BLaER1 treated with 17β-estradiol and CSF1 and Interleukin-3, amounts not matched to agents 10 nM and 100 nM (cell line): ENCODE measurements around the gene TRPC4AP.

ENCODE experiments used
- H3K27ac ChIP-seq, 11 experiments: shearing (Covaris generic); formaldehyde crosslinking; 2 replicates each; pipeline ENCODE4 v1.8.1; 2022
- H3K27me3 ChIP-seq, 11 experiments: shearing (Covaris generic); formaldehyde crosslinking; 2 replicates each; pipeline ENCODE4 v1.8.1; 2022
- H3K36me3 ChIP-seq, 11 experiments: shearing (Covaris generic); formaldehyde crosslinking; 2 replicates each; pipeline ENCODE4 v1.8.1; 2022
- H3K4me1 ChIP-seq, 10 experiments: shearing (Covaris generic); formaldehyde crosslinking; 2 replicates each; pipeline ENCODE4 v1.8.1; 2022
- H3K4me2 ChIP-seq, 11 experiments: shearing (Covaris generic); formaldehyde crosslinking; 2 replicates each; pipeline ENCODE4 v1.8.1; 2022
- H3K4me3 ChIP-seq, 10 experiments: shearing (Covaris generic); formaldehyde crosslinking; 2 replicates each; pipeline ENCODE4 v1.8.1; 2022
- H3K9ac ChIP-seq, 11 experiments: shearing (Covaris generic); formaldehyde crosslinking; 2 replicates each; pipeline ENCODE4 v1.8.1; 2022
- H3K9me3 ChIP-seq, 11 experiments: shearing (Covaris generic); formaldehyde crosslinking; replicated peaks in 1 of 11; 2 replicates each; pipeline ENCODE4 v1.8.1; 2022
- H4K20me1 ChIP-seq, 11 experiments: shearing (Covaris generic); formaldehyde crosslinking; 2 replicates each; pipeline ENCODE4 v1.8.1; 2022
- Cebpa-rat ChIP-seq, 11 experiments: shearing (Covaris generic); IDR thresholded peaks; 2 replicates each; pipeline ENCODE4 v1.8.1; 2022

Gene TRPC4AP

DNA sequence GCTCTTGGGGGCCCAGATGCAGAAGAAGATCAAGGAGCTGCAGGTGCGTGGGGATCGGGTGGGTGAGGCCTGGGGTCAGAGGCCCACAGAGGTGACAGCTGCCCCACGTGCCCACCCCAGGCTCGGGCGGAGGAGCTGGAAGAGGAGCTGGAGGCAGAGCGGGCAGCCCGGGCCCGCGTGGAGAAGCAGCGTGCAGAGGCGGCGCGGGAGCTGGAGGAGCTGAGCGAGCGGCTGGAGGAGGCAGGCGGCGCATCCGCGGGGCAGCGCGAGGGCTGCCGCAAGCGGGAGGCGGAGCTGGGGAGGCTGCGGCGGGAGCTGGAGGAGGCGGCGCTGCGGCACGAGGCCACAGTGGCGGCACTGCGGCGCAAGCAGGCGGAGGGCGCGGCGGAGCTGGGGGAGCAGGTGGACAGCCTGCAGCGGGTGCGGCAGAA lies 95.5 kb downstream of the TRPC4AP start:
- H4K20me1 ChIP-seq, result peaks cover 19 to 94% (median 45%) of the 10 kb centered on the region in 11 experiments; a peak in 20 of 22 replicates
- no peak for TF ChIP-seq Cebpa-rat (IDR thresholded peaks at IDR 0.05)
- no peak overlapping the region for H3K27ac ChIP-seq
- H3K4me1 ChIP-seq, result no peaks in the 10 kb centered on the region
- H3K36me3 ChIP-seq, result peaks cover 55 to 94% (median 77%) of the 10 kb centered on the region in 11 experiments
- no peak overlapping the region for H3K4me3 ChIP-seq
- no peaks in the 10 kb centered on the region for H3K9me3 ChIP-seq
- no peaks in the 10 kb centered on the region for H3K27me3 ChIP-seq
- H3K9ac ChIP-seq, result no peak overlapping the region
- no peak overlapping the region for H3K4me2 ChIP-seq

DNA sequence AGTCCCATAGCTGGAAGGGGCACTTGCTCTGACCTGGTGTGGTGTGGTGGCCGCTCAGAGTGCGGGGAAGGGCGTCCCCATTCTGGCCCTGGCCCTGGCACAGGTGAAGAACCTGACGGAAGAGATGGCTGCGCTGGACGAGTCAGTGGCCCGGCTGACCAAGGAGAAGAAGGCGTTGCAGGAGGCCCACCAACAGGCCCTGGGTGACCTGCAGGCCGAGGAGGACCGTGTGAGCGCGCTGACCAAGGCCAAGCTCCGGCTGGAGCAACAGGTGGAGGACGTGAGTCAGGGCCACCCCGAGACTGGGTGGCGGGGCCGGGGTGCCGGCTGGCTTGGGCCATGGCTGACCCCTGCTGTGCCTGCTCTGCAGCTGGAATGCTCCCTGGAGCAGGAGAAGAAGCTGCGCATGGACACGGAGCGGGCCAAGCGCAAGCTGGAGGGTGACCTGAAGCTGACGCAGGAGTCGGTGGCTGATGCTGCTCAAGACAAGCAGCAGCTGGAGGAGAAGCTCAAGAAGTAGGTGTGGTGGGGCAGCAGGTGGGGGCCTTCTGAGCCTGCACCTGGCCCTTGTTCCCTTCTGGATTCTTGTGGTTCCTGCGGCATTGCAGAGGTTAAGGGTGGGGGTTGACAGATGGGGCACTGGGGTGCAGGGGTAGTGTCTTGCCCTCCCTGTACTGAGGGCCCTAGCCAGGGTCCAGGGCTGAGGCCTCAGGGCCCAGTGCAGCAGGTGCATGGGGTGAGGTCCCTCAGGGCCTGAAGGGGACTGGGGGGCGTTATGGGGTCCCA lies 96.2 kb downstream of the TRPC4AP start:
- TF ChIP-seq Cebpa-rat (IDR thresholded peaks at IDR 0.05), result no peak
- H3K27ac ChIP-seq, result no peak overlapping the region
- H4K20me1 ChIP-seq, result peaks cover 16 to 86% (median 38%) of the 10 kb centered on the region in 11 experiments; a peak in 18 of 22 replicates
- no peaks in the 10 kb centered on the region for H3K27me3 ChIP-seq
- H3K9ac ChIP-seq, result no peak overlapping the region
- peaks cover 48 to 86% (median 70%) of the 10 kb centered on the region in 11 experiments for H3K36me3 ChIP-seq
- H3K4me2 ChIP-seq, result no peak overlapping the region
- no peaks in the 10 kb centered on the region for H3K9me3 ChIP-seq
- H3K4me1 ChIP-seq, result no peaks in the 10 kb centered on the region
- H3K4me3 ChIP-seq, result no peak overlapping the region

DNA sequence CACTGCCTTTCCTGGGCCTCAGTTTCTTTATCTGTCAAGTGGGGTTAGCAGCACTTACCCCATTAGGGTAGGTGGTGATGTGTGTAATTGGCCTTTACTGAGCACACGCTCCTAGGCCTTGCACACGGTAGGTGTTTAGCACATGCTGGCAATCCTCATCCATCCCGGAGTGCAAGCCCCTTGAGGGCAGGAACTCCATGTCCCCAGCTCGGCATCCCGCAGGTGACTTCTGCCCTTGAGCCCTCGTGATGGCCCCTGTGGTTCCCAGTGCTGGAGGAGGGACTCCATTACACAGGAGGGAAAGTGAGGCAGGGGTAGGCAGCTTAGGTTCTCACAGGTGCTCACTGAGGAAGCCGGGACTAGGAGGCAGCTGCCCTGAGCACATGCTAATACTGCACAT lies 96.9 kb downstream of the TRPC4AP start:
- Histone ChIP-seq H3K4me2 (no peak overlapping the region), H4K20me1 (peaks cover 8 to 85% (median 30%) of the 10 kb centered on the region in 11 experiments; a peak in 17 of 22 replicates), H3K27ac (no peak overlapping the region), H3K36me3 (peaks cover 40 to 79% (median 63%) of the 10 kb centered on the region in 11 experiments), H3K9ac (no peak overlapping the region), H3K4me1 (no peaks in the 10 kb centered on the region), H3K4me3 (no peak overlapping the region), H3K9me3 (no peaks in the 10 kb centered on the region), H3K27me3 (no peaks in the 10 kb centered on the region)
- no peak for TF ChIP-seq Cebpa-rat (IDR thresholded peaks at IDR 0.05)

DNA sequence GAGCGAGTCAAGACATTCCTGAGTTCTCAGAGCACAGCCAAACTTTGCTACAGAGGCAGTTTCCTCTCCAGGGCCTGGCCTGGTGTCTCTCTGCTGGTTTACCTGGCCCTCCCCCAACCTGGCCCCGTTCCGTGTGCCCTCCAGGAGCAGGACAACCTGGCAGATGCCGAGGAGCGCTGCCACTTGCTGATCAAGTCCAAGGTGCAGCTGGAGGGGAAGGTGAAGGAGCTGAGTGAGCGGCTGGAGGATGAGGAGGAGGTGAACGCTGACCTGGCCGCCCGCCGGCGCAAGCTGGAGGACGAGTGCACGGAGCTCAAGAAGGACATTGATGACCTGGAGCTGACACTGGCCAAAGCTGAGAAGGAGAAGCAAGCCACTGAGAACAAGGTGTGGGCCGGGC lies 97.4 kb downstream of the TRPC4AP start:
- Histone ChIP-seq H3K27me3 (no peaks in the 10 kb centered on the region), H3K4me2 (no peak overlapping the region), H3K27ac (no peak overlapping the region), H3K9ac (no peak overlapping the region), H3K4me3 (no peak overlapping the region), H3K4me1 (no peaks in the 10 kb centered on the region), H3K9me3 (no peaks in the 10 kb centered on the region), H4K20me1 (peaks cover 3 to 85% (median 25%) of the 10 kb centered on the region in 11 experiments; a peak in 16 of 22 replicates), H3K36me3 (peaks cover 35 to 74% (median 57%) of the 10 kb centered on the region in 11 experiments)
- TF ChIP-seq Cebpa-rat (IDR thresholded peaks at IDR 0.05), result no peak

DNA sequence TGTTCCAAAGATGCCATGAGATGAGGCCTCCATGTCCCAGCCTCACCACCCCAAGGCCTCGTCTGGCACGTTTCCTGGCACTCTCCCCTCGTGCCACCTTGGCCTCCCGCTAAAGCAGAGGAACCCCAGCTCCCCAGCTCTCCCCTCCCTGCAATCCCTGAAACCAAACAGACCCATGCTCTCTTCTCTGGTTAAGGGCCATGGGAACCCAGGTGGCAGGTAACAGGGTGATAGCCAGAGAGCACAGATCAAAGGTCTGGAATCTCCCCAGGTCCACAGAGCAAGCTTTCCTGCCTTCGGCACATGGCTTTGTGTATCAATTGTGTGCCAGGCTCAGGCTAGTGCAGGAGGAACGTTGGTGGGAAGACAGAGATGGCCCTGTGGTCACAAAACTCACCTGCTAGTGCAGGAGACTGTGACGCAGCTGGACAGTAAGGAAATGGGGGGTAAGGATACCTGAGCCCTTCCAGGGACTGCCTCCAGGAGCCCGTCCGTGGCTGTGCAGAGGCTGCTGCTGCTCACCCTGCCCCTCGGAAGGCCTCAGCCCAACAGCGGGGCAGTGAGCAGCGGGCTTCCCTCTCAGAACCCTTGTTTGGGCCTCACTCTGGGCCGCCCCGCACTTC lies 98.0 kb downstream of the TRPC4AP start:
- Histone ChIP-seq H3K9ac (no peak overlapping the region), H3K4me3 (no peak overlapping the region), H3K4me1 (no peaks in the 10 kb centered on the region), H3K27me3 (no peaks in the 10 kb centered on the region), H4K20me1 (peaks cover 0 to 80% (median 23%) of the 10 kb centered on the region in 11 experiments; a peak in 13 of 22 replicates), H3K4me2 (no peak overlapping the region), H3K9me3 (no peaks in the 10 kb centered on the region), H3K27ac (no peak overlapping the region), H3K36me3 (peaks cover 30 to 68% (median 52%) of the 10 kb centered on the region in 11 experiments)
- TF ChIP-seq Cebpa-rat (IDR thresholded peaks at IDR 0.05), result no peak

DNA sequence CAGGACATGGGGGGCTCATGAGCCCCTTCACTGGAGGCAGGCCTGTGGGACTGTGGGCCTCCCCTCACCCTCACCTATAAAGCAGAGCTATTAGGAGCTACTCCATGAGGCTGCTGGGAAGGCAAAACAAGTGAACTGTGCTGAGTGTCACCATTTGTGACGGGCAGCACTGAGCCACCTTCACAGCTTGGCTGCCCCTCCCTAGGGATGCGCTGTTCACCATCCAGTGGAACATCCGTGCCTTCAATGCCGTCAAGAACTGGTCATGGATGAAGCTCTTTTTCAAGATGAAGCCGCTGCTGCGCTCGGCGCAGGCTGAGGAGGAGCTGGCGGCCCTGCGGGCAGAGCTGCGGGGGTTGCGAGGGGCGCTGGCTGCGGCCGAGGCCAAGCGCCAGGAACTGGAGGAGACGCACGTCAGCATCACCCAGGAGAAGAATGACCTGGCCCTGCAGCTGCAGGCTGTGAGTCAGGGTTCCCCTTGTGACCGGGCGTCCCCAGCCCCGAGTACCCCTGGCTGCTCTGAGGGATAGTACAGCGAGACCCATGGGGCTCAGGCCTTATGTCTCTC lies 98.6 kb downstream of the TRPC4AP start:
- Histone ChIP-seq H3K36me3 (peaks cover 25 to 62% (median 46%) of the 10 kb centered on the region in 11 experiments), H3K9ac (no peak overlapping the region), H3K4me1 (no peaks in the 10 kb centered on the region), H3K4me3 (no peak overlapping the region), H4K20me1 (peaks cover 0 to 74% (median 18%) of the 10 kb centered on the region in 11 experiments; a peak in 13 of 22 replicates), H3K27me3 (no peaks in the 10 kb centered on the region), H3K27ac (no peak overlapping the region), H3K9me3 (no peaks in the 10 kb centered on the region), H3K4me2 (no peak overlapping the region)
- no peak for TF ChIP-seq Cebpa-rat (IDR thresholded peaks at IDR 0.05)

DNA sequence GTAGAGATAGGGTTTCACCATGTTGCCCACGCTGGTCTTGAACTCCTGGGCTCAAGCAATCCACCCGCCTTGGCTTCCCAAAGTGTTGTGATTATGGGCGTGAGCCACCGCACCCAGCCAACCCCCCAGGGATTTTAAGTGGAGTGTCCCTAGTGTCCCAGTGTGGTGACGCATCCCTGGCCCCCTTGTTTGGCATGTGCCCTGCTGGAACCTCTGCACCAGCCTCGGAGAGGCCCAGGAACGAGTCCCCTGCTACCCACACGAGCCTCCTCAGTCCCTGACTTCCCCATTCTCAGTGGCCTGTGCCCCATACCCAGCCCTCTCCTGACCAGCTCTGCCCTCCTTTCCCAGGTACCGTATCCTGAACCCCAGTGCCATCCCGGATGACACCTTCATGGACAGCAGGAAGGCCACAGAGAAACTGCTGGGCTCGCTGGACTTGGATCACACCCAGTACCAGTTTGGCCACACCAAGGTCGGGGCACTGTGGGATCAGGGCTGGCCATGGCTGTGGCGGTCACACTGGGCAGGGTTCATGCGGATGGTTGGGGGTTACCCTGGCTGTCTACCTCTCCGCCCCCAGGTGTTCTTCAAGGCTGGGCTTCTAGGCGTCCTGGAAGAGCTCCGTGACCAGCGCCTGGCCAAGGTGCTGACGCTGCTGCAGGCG lies 99.7 kb downstream of the TRPC4AP start:
- Histone ChIP-seq H4K20me1 (peaks cover 0 to 69% (median 8%) of the 10 kb centered on the region in 11 experiments; a peak in 12 of 22 replicates), H3K27ac (no peak overlapping the region), H3K9me3 (no peaks in the 10 kb centered on the region), H3K9ac (no peak overlapping the region), H3K4me3 (no peak overlapping the region), H3K4me2 (no peak overlapping the region), H3K27me3 (no peaks in the 10 kb centered on the region), H3K36me3 (peaks cover 14 to 51% (median 34%) of the 10 kb centered on the region in 11 experiments; a peak in 21 of 22 replicates), H3K4me1 (no peaks in the 10 kb centered on the region)
- no peak for TF ChIP-seq Cebpa-rat (IDR thresholded peaks at IDR 0.05)

DNA sequence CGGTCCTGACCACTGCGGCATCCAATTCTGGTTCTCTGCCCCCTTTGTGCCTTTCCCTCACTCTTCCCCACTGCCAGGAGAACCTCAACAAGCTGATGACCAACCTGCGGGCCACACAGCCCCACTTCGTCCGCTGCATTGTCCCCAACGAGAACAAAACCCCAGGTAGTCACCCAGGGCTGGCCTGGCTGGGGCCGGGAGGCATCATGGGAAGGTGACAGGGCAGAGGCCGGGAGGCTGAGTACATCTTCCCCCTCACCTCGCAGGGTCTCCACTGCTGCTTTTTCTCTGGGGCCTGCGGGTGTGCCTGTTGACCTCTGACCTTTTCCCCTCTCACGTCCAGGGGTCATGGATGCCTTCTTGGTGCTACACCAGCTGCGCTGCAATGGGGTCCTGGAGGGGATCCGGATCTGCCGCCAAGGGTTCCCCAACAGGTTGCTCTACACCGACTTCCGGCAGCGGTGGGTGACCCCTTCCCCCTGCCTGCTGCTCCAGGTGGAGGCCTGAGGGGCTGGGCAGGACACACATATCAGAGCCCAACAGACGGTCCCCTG lies 101.9 kb downstream of the TRPC4AP start:
- no peaks in the 10 kb centered on the region for H3K4me1 ChIP-seq
- H4K20me1 ChIP-seq, result peaks cover 0 to 55% (median 0%) of the 10 kb centered on the region in 11 experiments; a peak in 9 of 22 replicates
- H3K4me3 ChIP-seq, result no peak overlapping the region
- H3K27me3 ChIP-seq, result no peaks in the 10 kb centered on the region
- no peak overlapping the region for H3K27ac ChIP-seq
- no peak overlapping the region for H3K4me2 ChIP-seq
- no peaks in the 10 kb centered on the region for H3K9me3 ChIP-seq
- TF ChIP-seq Cebpa-rat (IDR thresholded peaks at IDR 0.05), result no peak
- H3K9ac ChIP-seq, result no peak overlapping the region
- peaks cover 0 to 29% (median 18%) of the 10 kb centered on the region in 11 experiments; a peak in 17 of 22 replicates for H3K36me3 ChIP-seq
